ENCODE measurements around the gene TRAF6.
"Not testable (repeated sequence)": the region's sequence is repeated elsewhere in the genome, so short reads cannot be mapped to it uniquely, and the experiment has no call there.

The TRAF6 gene

GRCh38 chr11:36509694-36510593 is at the start of gene TRAF6:
TRAF6 (minus strand) TSS chr11:36510272; CDS start chr11:36501515, 8,757 bp downstream.
- peak; percentile 82 for DNase-seq

GRCh38 chr11:36558571-36559413 is 48.7 kb upstream of the TRAF6 start:
- DNase-seq: no peak

- DNase-seq: no peak
These were observed 47.9 kb upstream of the TRAF6 start for GRCh38 chr11:36557991-36558390.

- DNase-seq: not testable (repeated sequence)
These were observed 47.3 kb upstream of the TRAF6 start for GRCh38 chr11:36557390-36557789.

GRCh38 chr11:36550385-36551115 is 40.5 kb upstream of the TRAF6 start:
- no peak for DNase-seq

- peak; percentile 9 for DNase-seq
These were observed 30.9 kb upstream of the TRAF6 start for GRCh38 chr11:36540998-36541397.

- DNase-seq: no peak
These were observed 24.3 kb upstream of the TRAF6 start for GRCh38 chr11:36534276-36534840.

- DNase-seq: no peak
These were observed 23.0 kb upstream of the TRAF6 start for GRCh38 chr11:36532941-36533601.

- no peak for DNase-seq
These were observed 20.8 kb upstream of the TRAF6 start for GRCh38 chr11:36530840-36531239.

GRCh38 chr11:36513965-36514364 is 3.9 kb upstream of the TRAF6 start:
- DNase-seq: no peak

GRCh38 chr11:36512016-36512415 is 1.9 kb upstream of the TRAF6 start:
- DNase-seq: no peak

GRCh38 chr11:36511062-36511461 is 990 bp upstream of the TRAF6 start:
- DNase-seq: not testable (repeated sequence)

- no peak for DNase-seq
These were observed 496 bp upstream of the TRAF6 start for GRCh38 chr11:36510594-36510942.

- peak; percentile 23 for DNase-seq
These were observed 852 bp downstream of the TRAF6 start for GRCh38 chr11:36509201-36509639.

- DNase-seq: no peak
These were observed 1.3 kb downstream of the TRAF6 start for GRCh38 chr11:36508743-36509142.

- DNase-seq: no peak
These were observed 2.1 kb downstream of the TRAF6 start for GRCh38 chr11:36507824-36508489.

GRCh38 chr11:36501236-36501635 is 8.8 kb downstream of the TRAF6 start:
- DNase-seq: no peak

- DNase-seq: no peak
These were observed 9.8 kb downstream of the TRAF6 start for GRCh38 chr11:36500315-36500721.

- no peak for DNase-seq
These were observed 10.8 kb downstream of the TRAF6 start for GRCh38 chr11:36499315-36499714.

GRCh38 chr11:36498721-36499120 is 11.4 kb downstream of the TRAF6 start:
- no peak for DNase-seq

GRCh38 chr11:36493332-36493731 is 16.7 kb downstream of the TRAF6 start:
- DNase-seq: no peak

Measured in CD4-positive, alpha-beta T cell treated with Interferon gamma for 1 hour (primary cell).